Stomach (tissue), 9 donors: ENCODE measurements around the gene RNF146. TPM values are rescaled to one million over a fixed set of nuclear protein-coding genes. Genes with fewer than 3 reads are reported as not detected.

Experiments used
- DNase-seq, 2 donors: peaks; one replicate each; pipeline versions ENCODE4 v3.0.0 to v3.0.0-alpha.2; 2013 to 2019
- H3K27ac ChIP-seq, 5 donors: fragments of 200-600 bp in 4 of 5; sonication (generic) in 4 of 5; one replicate each; pipeline ENCODE4 v1.5.1; 2013 to 2019; ENCODE audit warnings: mild to moderate bottlenecking in 1 of 5, moderate library complexity in 1 of 5
- H3K27me3 ChIP-seq, 3 donors: fragments of 200-600 bp; sonication (generic); one replicate each; pipeline ENCODE4 v1.5.1; 2017 to 2019; ENCODE audit warnings: mixed run types in 1 of 3
- H3K36me3 ChIP-seq, 4 donors: fragments of 200-600 bp; sonication (generic); 1 replicate in 3 of 4; 2 replicates in 1 of 4; pipeline ENCODE4 v1.5.1; 2016 to 2019
- H3K4me1 ChIP-seq, 4 donors: fragments of 200-600 bp; sonication (generic); one replicate each; pipeline ENCODE4 v1.5.1; 2016 to 2019
- H3K4me3 ChIP-seq, 4 donors: fragments of 200-600 bp; sonication (generic) in 3 of 4; one replicate each; pipeline ENCODE4 v1.5.1; 2016 to 2019; ENCODE audit warnings: mild to moderate bottlenecking in 1 of 4
- H3K9me3 ChIP-seq, 4 donors: fragments of 200-600 bp; sonication (generic); one replicate each; pipeline ENCODE4 v1.5.1; 2016 to 2019
- EP300 ChIP-seq: sonication (generic); formaldehyde crosslinking; IDR thresholded peaks from one replicate; pipeline ENCODE4 v1.6.1; 2017; ENCODE audit warnings: antibody characterized with exemption
- POLR2A ChIP-seq, 4 donors: fragments of 450-650 bp; IDR thresholded peaks; one replicate each; pipeline ENCODE4 v1.6.1; 2016; ENCODE audit warnings: antibody characterized with exemption in 4 of 4, control low read depth in 2 of 4, mild to moderate bottlenecking in 1 of 4, moderate library complexity in 1 of 4
- POLR2AphosphoS5 ChIP-seq, 3 donors: sonication (generic); formaldehyde crosslinking; IDR thresholded peaks; one replicate each; pipeline ENCODE4 v1.6.1; 2016; ENCODE audit warnings: antibody characterized with exemption in 3 of 3
- WGBS, 5 donors: extraction: QIAGEN DNeasy Blood & Tissue Kit in 3 of 5; methylation state at CpG; one replicate each; pipeline versions ENCODE4 v1.1.5 to v1.1.7; 2013 to 2018; 5-methylcytosine and 5-hydroxymethylcytosine counted together
- intact Hi-C: fragments of 100-400 bp; cut with DNase I; formaldehyde crosslinking; loops from one replicate; pipeline ENCODE4 v1.15.1; 2023; ENCODE audit warnings: low total_unique reads
- polyA plus RNA-seq, 3 donors: library from polyadenylated mRNA; stranded (reverse); fragments of 200-250 nt; gene quantifications; one replicate each; pipeline ENCODE4 v1.2.3, GENCODE V29; 2013
- total RNA-seq, 5 donors: library from RNA; depleted of rRNA; stranded (reverse); fragments of >200 nt; gene quantifications; one replicate each; pipeline versions ENCODE4 v1.1.0 to v1.2.3, GENCODE V29; 2014 to 2016
- TF ChIP-seq, protein P1 (sequence below), 7 experiments: fragments of 450-650 bp in 4 of 7; fragments of 200-600 bp in 3 of 7; sonication (generic) in 3 of 7; IDR thresholded peaks; one replicate each; pipeline ENCODE4 v1.5.1; 2016 to 2019; ENCODE audit warnings: antibody characterized with exemption in 7 of 7, control low read depth in 2 of 7, mild to moderate bottlenecking in 1 of 7
- donor health status: healthy with polysubstance abuse.
- donor health status: Bipolar disorder and iron deficiency.
- donor health status: healthy.

Gene RNF146
- total and polyA plus RNA-seq, 8 donors, result 14.2 to 101 (median 32.7) TPM

DNA sequence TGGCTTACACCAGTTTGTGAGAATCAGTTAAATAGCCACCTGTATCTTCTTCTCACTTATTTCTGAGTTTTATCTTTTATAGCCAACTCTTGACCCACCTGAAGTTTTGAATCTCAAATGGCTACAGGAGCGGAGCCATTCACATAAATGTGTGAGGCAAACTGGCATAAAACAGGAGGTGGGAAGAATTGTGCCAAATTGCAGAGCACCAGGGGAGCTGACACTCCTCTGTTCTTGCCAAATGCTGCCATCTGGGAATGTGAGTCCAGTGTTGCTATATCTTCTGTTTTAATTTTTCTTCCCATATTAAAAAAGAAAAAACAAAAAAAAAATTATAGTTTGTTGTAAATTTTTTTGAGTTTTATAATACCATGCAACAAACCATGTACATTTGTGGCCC is 17.0 kb upstream of the RNF146 start:
- WGBS, 5 donors, result 94 to 100% (median 97%) methylated on average over 1 of the region's 1 CpG
- TF ChIP-seq POLR2A (IDR thresholded peaks at IDR 0.05), result no peak
- TF ChIP-seq POLR2AphosphoS5 (IDR thresholded peaks at IDR 0.05), result no peak
- TF ChIP-seq, protein P1, sequence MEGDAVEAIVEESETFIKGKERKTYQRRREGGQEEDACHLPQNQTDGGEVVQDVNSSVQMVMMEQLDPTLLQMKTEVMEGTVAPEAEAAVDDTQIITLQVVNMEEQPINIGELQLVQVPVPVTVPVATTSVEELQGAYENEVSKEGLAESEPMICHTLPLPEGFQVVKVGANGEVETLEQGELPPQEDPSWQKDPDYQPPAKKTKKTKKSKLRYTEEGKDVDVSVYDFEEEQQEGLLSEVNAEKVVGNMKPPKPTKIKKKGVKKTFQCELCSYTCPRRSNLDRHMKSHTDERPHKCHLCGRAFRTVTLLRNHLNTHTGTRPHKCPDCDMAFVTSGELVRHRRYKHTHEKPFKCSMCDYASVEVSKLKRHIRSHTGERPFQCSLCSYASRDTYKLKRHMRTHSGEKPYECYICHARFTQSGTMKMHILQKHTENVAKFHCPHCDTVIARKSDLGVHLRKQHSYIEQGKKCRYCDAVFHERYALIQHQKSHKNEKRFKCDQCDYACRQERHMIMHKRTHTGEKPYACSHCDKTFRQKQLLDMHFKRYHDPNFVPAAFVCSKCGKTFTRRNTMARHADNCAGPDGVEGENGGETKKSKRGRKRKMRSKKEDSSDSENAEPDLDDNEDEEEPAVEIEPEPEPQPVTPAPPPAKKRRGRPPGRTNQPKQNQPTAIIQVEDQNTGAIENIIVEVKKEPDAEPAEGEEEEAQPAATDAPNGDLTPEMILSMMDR (IDR thresholded peaks at IDR 0.05), result no peak
- no peak for TF ChIP-seq EP300
- intact Hi-C loops, result no loop called here

DNA sequence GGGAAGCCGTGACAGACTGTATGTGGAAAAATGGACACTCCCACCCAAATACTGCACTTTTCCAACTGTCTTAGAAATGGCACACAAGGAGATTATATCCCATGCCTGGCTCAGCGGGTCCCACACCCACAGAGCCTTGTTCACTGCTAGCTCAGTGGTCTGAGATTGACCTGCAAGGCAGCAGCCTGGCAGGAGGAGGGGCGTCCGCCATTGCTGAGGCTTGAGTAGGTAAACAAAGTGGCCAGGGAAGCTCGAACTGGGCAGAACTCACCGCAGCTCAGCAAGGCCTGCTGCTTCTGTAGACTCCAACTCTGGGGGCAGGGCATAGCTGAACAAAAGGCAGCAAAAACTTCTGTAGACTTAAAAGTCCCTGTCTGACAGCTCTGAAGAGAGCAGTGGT is 11.4 kb upstream of the RNF146 start:
- no peaks in the 10 kb centered on the region for H3K36me3 ChIP-seq
- H3K9me3 ChIP-seq, result no peaks in the 10 kb centered on the region
- TF ChIP-seq POLR2A (IDR thresholded peaks at IDR 0.05) (no peak), EP300 (no peak), POLR2AphosphoS5 (IDR thresholded peaks at IDR 0.05) (no peak)
- TF ChIP-seq, protein P1 (IDR thresholded peaks at IDR 0.05), result no peak
- intact Hi-C loops, result no loop called here
- 81 to 91% (median 84%) methylated on average over 6 of the region's 6 CpGs for WGBS, 5 donors
- H3K4me1 ChIP-seq, result no peaks in the 10 kb centered on the region
- DNase-seq, result no peak
- H3K4me3 ChIP-seq, result no peak overlapping the region
- H3K27me3 ChIP-seq, result no peaks in the 10 kb centered on the region
- no peak overlapping the region for H3K27ac ChIP-seq

More for the DNA sequence above, 17.0 kb upstream of the RNF146 start:
- H3K27me3 ChIP-seq, result no peaks in the 10 kb centered on the region
- no peaks in the 10 kb centered on the region for H3K9me3 ChIP-seq
- no peak for DNase-seq
- H3K4me1 ChIP-seq, result no peaks in the 10 kb centered on the region
- H3K4me3 ChIP-seq, result no peak overlapping the region
- H3K36me3 ChIP-seq, result no peaks in the 10 kb centered on the region
- H3K27ac ChIP-seq, result no peak overlapping the region

DNA sequence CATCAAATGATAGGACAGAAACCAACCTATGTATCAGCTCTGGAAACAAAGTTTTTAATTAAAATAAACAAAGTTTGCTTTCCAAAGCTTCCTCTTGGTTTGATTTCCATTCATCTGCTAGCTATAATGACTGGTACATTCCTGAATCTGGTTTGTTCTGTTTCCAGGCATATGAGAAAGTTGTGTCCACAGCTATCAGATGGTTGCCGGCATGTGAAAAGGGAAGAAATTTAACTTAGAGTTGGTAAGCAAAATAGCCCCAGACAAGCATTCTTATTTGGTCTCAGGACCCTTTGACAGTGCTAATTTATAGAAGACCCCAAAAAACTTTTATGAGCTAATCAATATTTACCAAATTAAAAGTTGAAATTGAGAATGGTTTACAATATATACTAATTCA is 3.8 kb upstream of the RNF146 start:
- 54 to 84% (median 63%) methylated on average over 1 of the region's 1 CpG for WGBS, 5 donors

DNA sequence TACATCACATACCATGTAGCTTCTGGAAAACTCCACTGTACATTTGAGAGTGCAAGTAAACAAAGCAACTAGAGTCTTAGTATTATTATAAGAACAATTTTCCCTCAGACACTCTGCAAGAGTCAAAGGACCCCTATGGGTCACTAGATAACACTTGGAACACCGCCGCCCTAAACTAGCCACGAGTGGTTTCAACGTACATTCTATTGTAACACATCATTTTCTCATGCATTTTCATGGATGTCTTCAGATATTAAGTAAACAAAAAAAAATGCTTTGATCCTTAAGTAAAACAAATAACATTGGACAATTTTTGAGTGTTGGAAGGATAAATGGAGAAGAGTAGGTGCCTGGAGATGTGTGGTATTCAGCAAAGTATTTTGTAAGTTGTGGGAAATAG is 3.2 kb upstream of the RNF146 start:
- 62 to 67% (median 64%) methylated on average over 4 of the region's 4 CpGs for WGBS, 5 donors
- peaks cover 0 to 15% (median 7%) of the 10 kb centered on the region in 4 donors for H3K4me1 ChIP-seq
- DNase-seq, result no peak
- no peak overlapping the region for H3K27ac ChIP-seq
- H3K27me3 ChIP-seq, result no peaks in the 10 kb centered on the region
- intact Hi-C loops, result no loop called here
- TF ChIP-seq EP300 (no peak), POLR2AphosphoS5 (IDR thresholded peaks at IDR 0.05) (no peak), POLR2A (IDR thresholded peaks at IDR 0.05) (no peak)
- TF ChIP-seq, protein P1 (IDR thresholded peaks at IDR 0.05), result no peak
- no peak overlapping the region for H3K4me3 ChIP-seq
- no peaks in the 10 kb centered on the region for H3K9me3 ChIP-seq
- no peaks in the 10 kb centered on the region for H3K36me3 ChIP-seq

More for the DNA sequence above, 3.8 kb upstream of the RNF146 start:
- TF ChIP-seq EP300 (no peak), POLR2A (IDR thresholded peaks at IDR 0.05) (no peak), POLR2AphosphoS5 (IDR thresholded peaks at IDR 0.05) (no peak)
- TF ChIP-seq, protein P1 (IDR thresholded peaks at IDR 0.05), result no peak
- intact Hi-C loops, result no loop called here
- no peaks in the 10 kb centered on the region for H3K9me3 ChIP-seq
- H3K4me3 ChIP-seq, result no peak overlapping the region
- H3K27me3 ChIP-seq, result no peaks in the 10 kb centered on the region
- no peaks in the 10 kb centered on the region for H3K36me3 ChIP-seq
- H3K4me1 ChIP-seq, result peaks cover 0 to 9% (median 4%) of the 10 kb centered on the region in 4 donors
- no peak overlapping the region for H3K27ac ChIP-seq
- DNase-seq, result no peak
